SK-N-SH (cell line): ENCODE data around the gene LNPEP. TPM values are rescaled to one million over a fixed set of nuclear protein-coding genes. Genes with fewer than 3 reads are reported as not detected.

Experiments used
- CTCF ChIA-PET: fragments of 300-600, 350-600 bp; formaldehyde crosslinking; extraction: SDS; loops from one replicate; lab custom pipeline; 2021; lab: Yijun Ruan, JAX
- POLR2A ChIA-PET: fragments of 350-600 bp; sonication (Branson Sonifier 250); formaldehyde crosslinking; extraction: SDS; loops from one replicate; lab custom pipeline; 2020; ENCODE audit warnings: antibody characterized with exemption, inconsistent platforms; lab: Yijun Ruan, JAX
- DNase-seq: peaks from one replicate; pipeline ENCODE4 v3.0.0; 2012
- H2AFZ ChIP-seq: fragments of 200-600 bp; sonication (generic); 2 replicates; pipeline ENCODE4 v1.8.1; 2016; ENCODE audit warnings: antibody characterized with exemption, mild to moderate bottlenecking, low read depth
- H3F3A ChIP-seq: fragments of 200-600 bp; sonication (generic); replicated peaks from 2 replicates; pipeline ENCODE3; 2016; ENCODE audit warnings: antibody characterized with exemption, mild to moderate bottlenecking; ENCODE audit not compliant: insufficient read depth
- H3K27ac ChIP-seq, 2 experiments: fragments of 200-500 bp in 1 of 2; fragments of 200-600 bp in 1 of 2; sonication (Bioruptor generic) in 1 of 2; sonication (generic), shearing (Covaris generic) in 1 of 2; 2 replicates each; pipeline versions ENCODE4 v1.5.1 to v1.6.1; 2014 to 2016; ENCODE audit warnings: low read depth in 2 of 2, inconsistent platforms in 1 of 2, low read length in 1 of 2, mild to moderate bottlenecking in 1 of 2, mixed read lengths in 1 of 2
- H3K27me3 ChIP-seq: fragments of 200-600 bp; sonication (generic), shearing (Covaris generic); 2 replicates; pipeline ENCODE4 v1.6.1; 2016; ENCODE audit warnings: mixed run types; ENCODE audit not compliant: insufficient read depth
- H3K36me3 ChIP-seq, 2 experiments: fragments of 200-500 bp in 1 of 2; fragments of 200-600 bp in 1 of 2; sonication (Bioruptor generic) in 1 of 2; sonication (generic) in 1 of 2; replicated peaks in 1 of 2; 2 replicates each; pipeline versions ENCODE3 to v1.5.1; 2014 to 2016; ENCODE audit warnings: low read length in 1 of 2, mild to moderate bottlenecking in 1 of 2; ENCODE audit not compliant: insufficient read depth in 2 of 2, control insufficient read depth in 1 of 2
- H3K4me1 ChIP-seq, 2 experiments: fragments of 200-500 bp in 1 of 2; fragments of 200-600 bp in 1 of 2; sonication (Bioruptor generic) in 1 of 2; sonication (generic), shearing (Covaris generic) in 1 of 2; 2 replicates each; pipeline versions ENCODE4 v1.5.1 to v1.6.1; 2014 to 2016; ENCODE audit warnings: low read depth in 1 of 2, low read length in 1 of 2, mixed run types in 1 of 2; ENCODE audit not compliant: insufficient read depth in 2 of 2, control insufficient read depth in 1 of 2
- H3K4me2 ChIP-seq: fragments of 200-600 bp; sonication (generic), shearing (Covaris generic); 2 replicates; pipeline ENCODE4 v1.6.1; 2017; ENCODE audit warnings: mixed run types
- H3K4me3 ChIP-seq, 2 experiments: fragments of 200-500 bp in 1 of 2; fragments of 200-600 bp in 1 of 2; sonication (Bioruptor generic) in 1 of 2; sonication (generic), shearing (Covaris generic) in 1 of 2; 2 replicates each; pipeline versions ENCODE4 v1.5.1 to v1.8.1; 2014 to 2016; ENCODE audit warnings: low read depth in 2 of 2, inconsistent platforms in 1 of 2, low read length in 1 of 2, mild to moderate bottlenecking in 1 of 2, mixed read lengths in 1 of 2, moderate library complexity in 1 of 2
- H3K79me2 ChIP-seq: fragments of 200-600 bp; sonication (generic); 2 replicates; pipeline ENCODE4 v1.8.1; 2017; ENCODE audit warnings: mild to moderate bottlenecking; ENCODE audit not compliant: insufficient read depth
- H3K9ac ChIP-seq: fragments of 200-600 bp; sonication (generic); 2 replicates; pipeline ENCODE4 v1.6.1; 2017; ENCODE audit warnings: mixed run types
- H3K9me2 ChIP-seq: fragments of 200-600 bp; sonication (generic); 2 replicates; pipeline ENCODE4 v1.6.1; 2017; ENCODE audit warnings: mixed run types
- H3K9me3 ChIP-seq: fragments of 200-600 bp; sonication (generic); 2 replicates; pipeline ENCODE4 v1.6.1; 2017; ENCODE audit warnings: mixed run types, mild to moderate bottlenecking, moderate library complexity
- H4K20me1 ChIP-seq: fragments of 200-600 bp; sonication (generic); 2 replicates; pipeline ENCODE4 v1.6.1; 2017; ENCODE audit warnings: mild to moderate bottlenecking, mixed run types; ENCODE audit not compliant: insufficient read depth
- CHD2 ChIP-seq: fragments of 150-350 bp; IDR thresholded peaks from 2 replicates; pipeline ENCODE4 v1.6.1; 2018; ENCODE audit warnings: low read length; ENCODE audit not compliant: partially characterized antibody
- ELF1 ChIP-seq: IDR thresholded peaks from 2 replicates; pipeline ENCODE4 v1.4.0; 2012
- EP300 ChIP-seq, 2 experiments: IDR thresholded peaks; 2 replicates each; pipeline versions ENCODE4 v1.4.0 to v1.6.1; 2012; ENCODE audit warnings: borderline replicate concordance in 1 of 2, low read depth in 1 of 2, low read length in 1 of 2
- EZH2phosphoT487 ChIP-seq: fragments of 200-600 bp; sonication (generic); IDR thresholded peaks from 2 replicates; pipeline ENCODE4 v1.6.1; 2017; ENCODE audit warnings: low read depth, mixed run types, mild to moderate bottlenecking, antibody characterized with exemption, moderate library complexity, borderline replicate concordance
- FOSL2 ChIP-seq: IDR thresholded peaks from 2 replicates; pipeline ENCODE4 v1.4.0; 2012; ENCODE audit warnings: low read depth, mild to moderate bottlenecking, moderate library complexity, borderline replicate concordance
- FOXM1 ChIP-seq: IDR thresholded peaks from 2 replicates; pipeline ENCODE4 v1.4.0; 2012; ENCODE audit warnings: low read depth, mild to moderate bottlenecking
- GABPA ChIP-seq: IDR thresholded peaks from 2 replicates; pipeline ENCODE4 v1.4.0; 2012; ENCODE audit warnings: low read depth, mild to moderate bottlenecking
- GATA2 ChIP-seq: sonication (generic); formaldehyde crosslinking; IDR thresholded peaks from 2 replicates; pipeline ENCODE4 v1.5.0; 2020; ENCODE audit warnings: mild to moderate bottlenecking, missing genetic modification reagents
- JUND ChIP-seq: IDR thresholded peaks from 2 replicates; pipeline ENCODE4 v1.4.0; 2012
- MAX ChIP-seq: IDR thresholded peaks from 2 replicates; pipeline ENCODE4 v1.4.0; 2012; ENCODE audit warnings: low read depth
- MEF2A ChIP-seq: IDR thresholded peaks from 2 replicates; pipeline ENCODE4 v1.4.0; 2012; ENCODE audit warnings: low read depth, borderline replicate concordance
- MXI1 ChIP-seq: IDR thresholded peaks from 2 replicates; pipeline ENCODE4 v1.6.1; 2012; ENCODE audit warnings: mild to moderate bottlenecking, low read depth, low read length, improper control_type of control experiment
- NFIC ChIP-seq: IDR thresholded peaks from 2 replicates; pipeline ENCODE4 v1.4.0; 2012; ENCODE audit warnings: borderline replicate concordance
- NRF1 ChIP-seq: IDR thresholded peaks from 2 replicates; pipeline ENCODE4 v1.6.1; 2012; ENCODE audit warnings: low read depth, mild to moderate bottlenecking, low read length
- PBX3 ChIP-seq: IDR thresholded peaks from 2 replicates; pipeline ENCODE4; 2012
- POLR2AphosphoS5 ChIP-seq: IDR thresholded peaks from 2 replicates; pipeline ENCODE4 v1.6.1; 2012; ENCODE audit warnings: low read depth, low read length
- RAD21 ChIP-seq: IDR thresholded peaks from 2 replicates; pipeline ENCODE4 v1.6.1; 2012; ENCODE audit warnings: mild to moderate bottlenecking, low read length
- RFX5 ChIP-seq: IDR thresholded peaks from 2 replicates; pipeline ENCODE4 v1.6.1; 2012; ENCODE audit warnings: mild to moderate bottlenecking, improper control_type of control experiment, low read length
- RXRA ChIP-seq: IDR thresholded peaks from 2 replicates; pipeline ENCODE4 v1.4.0; 2012; ENCODE audit warnings: low read depth, mild to moderate bottlenecking, borderline replicate concordance
- SIN3A ChIP-seq: IDR thresholded peaks from 2 replicates; pipeline ENCODE4 v1.6.1; 2012; ENCODE audit warnings: low read depth, mild to moderate bottlenecking, low read length, moderate library complexity, borderline replicate concordance
- SMC3 ChIP-seq: IDR thresholded peaks from 2 replicates; pipeline ENCODE4 v1.6.1; 2012; ENCODE audit warnings: low read depth, low read length, improper control_type of control experiment
- TEAD4 ChIP-seq: IDR thresholded peaks from 2 replicates; pipeline ENCODE4 v1.4.0; 2012; ENCODE audit warnings: mild to moderate bottlenecking, borderline replicate concordance; ENCODE audit not compliant: insufficient read depth
- USF1 ChIP-seq: IDR thresholded peaks from 2 replicates; pipeline ENCODE4 v1.4.0; 2012; ENCODE audit warnings: low read depth, borderline replicate concordance
- USF2 ChIP-seq: fragments of 150-350 bp; IDR thresholded peaks from 2 replicates; pipeline ENCODE4 v1.6.1; 2017; ENCODE audit warnings: antibody characterized with exemption, low read length, low read depth, borderline replicate concordance
- WGBS: methylation state at CpG from one replicate; pipeline ENCODE4 v1.1.6; 2017; ENCODE audit warnings: low lambda C conversion rate; 5-methylcytosine and 5-hydroxymethylcytosine counted together
- polyA plus RNA-seq, 3 experiments: library from polyadenylated mRNA; depleted of rRNA; stranded (reverse); fragments of >200 nt; gene quantifications; 2 replicates each; pipeline ENCODE4 v1.2.3, GENCODE V29; 2012

The LNPEP gene
- polyA plus RNA-seq, 1 of the 3 experiments (the other 2 are of a cell fraction): 4.3 TPM

- CTCF ChIA-PET: interaction anchor here (1.1 kb wide), 1 partner anchor 101 kb away, joined by 4 read pairs; no protein-coding TSS in a partner anchor
These were observed 39.6 kb upstream of the LNPEP start for GRCh38 chr5:96896276-96896675.

GRCh38 chr5:96896806-96897205 lies 39.1 kb upstream of the LNPEP start:
- DNase-seq: no peak
- H4K20me1 ChIP-seq: no peaks in the 10 kb centered on the region
- no peak overlapping the region for H3K4me3 ChIP-seq
- CTCF ChIA-PET: interaction anchor here (1.1 kb wide), 1 partner anchor 101 kb away, joined by 4 read pairs; no protein-coding TSS in a partner anchor
- H2AFZ ChIP-seq: no peak overlapping the region
- peaks cover 8% of the 10 kb centered on the region for H3F3A ChIP-seq
- no peaks in the 10 kb centered on the region for H3K79me2 ChIP-seq
- peaks cover 0 to 5% of the 10 kb centered on the region in 2 experiments; a peak in 3 of 4 replicates for H3K4me1 ChIP-seq
- no peak overlapping the region for H3K9ac ChIP-seq
- POLR2A ChIA-PET: no interaction called here
- H3K36me3 ChIP-seq: no peaks in the 10 kb centered on the region
- no peaks in the 10 kb centered on the region for H3K27me3 ChIP-seq
- 90% methylated on average over 3 of the region's 3 CpGs for WGBS
- H3K9me3 ChIP-seq: no peaks in the 10 kb centered on the region
- H3K27ac ChIP-seq: no peak overlapping the region
- TF ChIP-seq USF1: no peak
- no peak for TF ChIP-seq ELF1
- TF ChIP-seq USF2: no peak
- no peak for TF ChIP-seq GABPA
- no peak for TF ChIP-seq MEF2A
- no peak for TF ChIP-seq RXRA
- no peak for TF ChIP-seq NRF1
- TF ChIP-seq RFX5: no peak
- no peak for TF ChIP-seq EP300 (IDR thresholded peaks at IDR 0.05; ENCODE audit: borderline replicate concordance in 1 of 2, low read depth in 1 of 2, low read length in 1 of 2)
- TF ChIP-seq RAD21: no peak
- no peak for TF ChIP-seq GATA2
- TF ChIP-seq FOXM1: no peak
- TF ChIP-seq TEAD4: no peak
- H3K9me2 ChIP-seq: 0 out of 2 replicates have a peak, but pooled peaks cover 3% of the 10 kb centered on the region
- no peak overlapping the region for H3K4me2 ChIP-seq

More at GRCh38 chr5:96896276-96896675, 39.6 kb upstream of the LNPEP start:
- no peak for DNase-seq
- Histone ChIP-seq H3K9ac (no peak overlapping the region), H3K9me2 (0 out of 2 replicates have a peak, but pooled peaks cover 3% of the 10 kb centered on the region), H3F3A (peaks cover 8% of the 10 kb centered on the region), H3K27ac (no peak overlapping the region), H3K36me3 (no peaks in the 10 kb centered on the region), H4K20me1 (no peaks in the 10 kb centered on the region), H3K9me3 (no peaks in the 10 kb centered on the region), H2AFZ (no peak overlapping the region), H3K4me1 (peaks cover 0 to 5% of the 10 kb centered on the region in 2 experiments; a peak in 3 of 4 replicates), H3K4me3 (no peak overlapping the region), H3K79me2 (no peaks in the 10 kb centered on the region), H3K27me3 (no peaks in the 10 kb centered on the region), H3K4me2 (no peak overlapping the region)
- TF ChIP-seq FOXM1 (no peak), EZH2phosphoT487 (no peak), CHD2 (no peak), NFIC (no peak), PBX3 (no peak), EP300 (IDR thresholded peaks at IDR 0.05; ENCODE audit: borderline replicate concordance in 1 of 2, low read depth in 1 of 2, low read length in 1 of 2) (no peak), SIN3A (no peak), FOSL2 (no peak), SMC3 (no peak), JUND (no peak), MXI1 (no peak), MAX (no peak), MEF2A (no peak), POLR2AphosphoS5 (no peak), RFX5 (no peak)
- POLR2A ChIA-PET: no interaction called here
- 94% methylated on average over 4 of the region's 4 CpGs for WGBS
